Measurements from ENCODE around the gene FAM117B.

FAM117B gene

GRCh38 chr2:202679980-202680379 lies 45.2 kb downstream of the FAM117B start:
- in situ Hi-C loops (cut with HindIII; ENCODE audit: low sequenced_read_pairs): no loop called here

GRCh38 chr2:202680512-202680911 lies 45.7 kb downstream of the FAM117B start:
- in situ Hi-C loops (cut with HindIII; ENCODE audit: low sequenced_read_pairs): no loop called here
- TF ChIP-seq CTCF (IDR thresholded peaks at IDR 0.05; ENCODE audit: low read depth, low read length, missing control alignments): no peak
- no peak for DNase-seq (ENCODE audit: low read depth)
- H3K4me3 ChIP-seq (ENCODE audit: low read depth, low read length): no peak overlapping the region

More at GRCh38 chr2:202679980-202680379, 45.2 kb downstream of the FAM117B start:
- H3K4me3 ChIP-seq (ENCODE audit: low read depth, low read length): no peak overlapping the region
- DNase-seq (ENCODE audit: low read depth): no peak
- TF ChIP-seq CTCF (IDR thresholded peaks at IDR 0.05; ENCODE audit: low read depth, low read length, missing control alignments): no peak

- in situ Hi-C loops (cut with HindIII; ENCODE audit: low sequenced_read_pairs): no loop called here
- DNase-seq (ENCODE audit: low read depth): no peak
- no peak for TF ChIP-seq CTCF (IDR thresholded peaks at IDR 0.05; ENCODE audit: low read depth, low read length, missing control alignments)
- no peak overlapping the region for H3K4me3 ChIP-seq (ENCODE audit: low read depth, low read length)
Measured at GRCh38 chr2:202681688-202682205, 47.0 kb downstream of the FAM117B start.

- no peak overlapping the region for H3K4me3 ChIP-seq (ENCODE audit: low read depth, low read length)
- TF ChIP-seq CTCF (IDR thresholded peaks at IDR 0.05; ENCODE audit: low read depth, low read length, missing control alignments): no peak
- in situ Hi-C loops (cut with HindIII; ENCODE audit: low sequenced_read_pairs): no loop called here
- no peak for DNase-seq (ENCODE audit: low read depth)
Measured at GRCh38 chr2:202682274-202682673, 47.5 kb downstream of the FAM117B start.

- H3K4me3 ChIP-seq (ENCODE audit: low read depth, low read length): no peak overlapping the region
- no peak for DNase-seq (ENCODE audit: low read depth)
- in situ Hi-C loops (cut with HindIII; ENCODE audit: low sequenced_read_pairs): no loop called here
- TF ChIP-seq CTCF (IDR thresholded peaks at IDR 0.05; ENCODE audit: low read depth, low read length, missing control alignments): no peak
Measured at GRCh38 chr2:202687276-202687675, 52.5 kb downstream of the FAM117B start.

GRCh38 chr2:202689459-202689858 lies 54.7 kb downstream of the FAM117B start:
- DNase-seq (ENCODE audit: low read depth): no peak
- in situ Hi-C loops (cut with HindIII; ENCODE audit: low sequenced_read_pairs): no loop called here
- no peak for TF ChIP-seq CTCF (IDR thresholded peaks at IDR 0.05; ENCODE audit: low read depth, low read length, missing control alignments)
- no peak overlapping the region for H3K4me3 ChIP-seq (ENCODE audit: low read depth, low read length)

GRCh38 chr2:202689898-202690297 lies 55.1 kb downstream of the FAM117B start:
- in situ Hi-C loops (cut with HindIII; ENCODE audit: low sequenced_read_pairs): no loop called here
- TF ChIP-seq CTCF (IDR thresholded peaks at IDR 0.05; ENCODE audit: low read depth, low read length, missing control alignments): no peak
- DNase-seq (ENCODE audit: low read depth): no peak
- H3K4me3 ChIP-seq (ENCODE audit: low read depth, low read length): no peak overlapping the region
